NCI-H82 (cell line): Measurements from ENCODE around the gene HIP1.
A peak's percentile ranks its signal among the peaks of the same experiment; 100 is the strongest.
"Not testable (repeated sequence)": the region's sequence is repeated elsewhere in the genome, so short reads cannot be mapped to it uniquely, and the experiment has no call there.

Source experiments
- DNase-seq: peaks from one replicate; lab custom pipeline; 2025; lab: John Stamatoyannopoulos, UW

HIP1 gene

DNA sequence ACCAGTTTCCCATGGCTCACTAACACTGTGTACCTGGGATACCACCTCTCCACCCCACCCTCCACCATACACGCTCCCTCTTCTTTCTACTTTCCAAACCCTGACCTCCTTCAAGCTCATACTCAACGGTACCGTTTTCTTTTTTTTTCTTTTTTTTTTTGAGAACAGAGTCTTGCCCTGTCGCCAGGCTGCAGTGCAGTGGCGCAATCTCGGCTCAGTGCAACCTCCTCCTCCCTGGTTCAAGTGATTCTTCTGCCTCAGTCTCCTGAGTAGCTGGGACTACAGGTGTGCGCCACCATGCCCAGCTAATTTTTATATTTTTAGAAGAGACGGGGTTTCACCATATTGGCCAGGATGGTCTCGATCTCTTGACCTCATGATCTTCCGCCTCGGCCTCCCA lies 129.3 kb downstream of the HIP1 start:
- not testable (repeated sequence) for DNase-seq

DNA sequence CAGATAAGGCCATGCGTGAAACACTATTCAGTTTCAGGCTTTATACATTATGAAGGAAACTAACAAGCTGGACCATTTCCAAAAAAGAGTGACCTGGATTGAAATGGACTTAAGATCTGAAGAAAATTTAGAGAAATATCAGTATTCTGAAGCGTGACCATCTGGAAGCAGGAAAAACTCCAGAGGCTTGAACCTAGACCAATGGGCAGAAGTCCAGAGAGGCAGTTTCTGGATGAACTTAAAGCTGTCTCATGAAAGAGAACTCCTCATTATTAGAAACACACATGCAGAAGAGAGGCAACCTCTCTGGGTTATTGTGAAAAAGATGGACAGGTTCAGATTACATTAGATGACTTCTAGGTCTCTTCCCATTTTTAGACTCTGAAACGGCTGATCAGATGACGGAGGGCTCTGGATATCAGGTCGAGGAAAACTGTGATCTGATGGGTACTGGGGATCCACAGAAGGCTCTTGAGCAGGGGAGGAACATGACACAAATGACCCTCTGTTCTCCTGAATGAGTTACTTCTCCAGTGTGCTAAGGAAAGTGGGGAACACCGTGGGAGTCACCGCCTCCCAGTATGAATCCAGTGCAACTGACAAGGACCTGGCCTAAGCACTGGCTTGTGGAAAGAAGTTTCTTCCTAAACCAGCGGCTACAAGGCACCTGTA lies 130.2 kb downstream of the HIP1 start:
- DNase-seq, result no peak

GRCh38 chr7:75604408-75604807 lies 134.3 kb downstream of the HIP1 start:
- DNase-seq, result no peak

- not testable (repeated sequence) for DNase-seq
Measured at GRCh38 chr7:75602831-75603230, 135.9 kb downstream of the HIP1 start.

- DNase-seq, result no peak
Measured at GRCh38 chr7:75601539-75601938, 137.2 kb downstream of the HIP1 start.

DNA sequence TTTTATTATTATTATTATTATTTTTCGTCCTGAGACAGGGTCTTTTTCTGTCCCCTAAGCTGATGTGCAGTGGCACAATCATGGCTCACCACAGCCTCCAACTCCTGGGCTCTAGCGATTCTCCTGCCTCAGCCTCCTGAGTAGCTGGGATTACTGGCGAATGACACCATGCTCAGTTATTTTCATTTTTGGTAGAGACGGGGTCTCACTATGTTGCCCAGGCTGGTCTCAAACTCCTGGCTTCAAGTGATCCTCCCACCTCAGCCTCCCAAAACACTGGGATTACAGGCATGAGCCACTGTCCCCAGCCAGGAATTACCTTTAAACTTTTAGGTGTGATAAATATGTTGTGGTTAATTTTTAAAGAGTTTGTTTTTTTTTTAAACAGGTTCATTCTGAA lies 138.0 kb downstream of the HIP1 start:
- DNase-seq, result not testable (repeated sequence)

GRCh38 chr7:75599244-75599781 lies 139.4 kb downstream of the HIP1 start:
- DNase-seq, result peak; percentile 30

- no peak for DNase-seq
Measured at GRCh38 chr7:75596727-75597614, 141.8 kb downstream of the HIP1 start.

GRCh38 chr7:75595766-75596165 lies 143.0 kb downstream of the HIP1 start:
- no peak for DNase-seq

DNA sequence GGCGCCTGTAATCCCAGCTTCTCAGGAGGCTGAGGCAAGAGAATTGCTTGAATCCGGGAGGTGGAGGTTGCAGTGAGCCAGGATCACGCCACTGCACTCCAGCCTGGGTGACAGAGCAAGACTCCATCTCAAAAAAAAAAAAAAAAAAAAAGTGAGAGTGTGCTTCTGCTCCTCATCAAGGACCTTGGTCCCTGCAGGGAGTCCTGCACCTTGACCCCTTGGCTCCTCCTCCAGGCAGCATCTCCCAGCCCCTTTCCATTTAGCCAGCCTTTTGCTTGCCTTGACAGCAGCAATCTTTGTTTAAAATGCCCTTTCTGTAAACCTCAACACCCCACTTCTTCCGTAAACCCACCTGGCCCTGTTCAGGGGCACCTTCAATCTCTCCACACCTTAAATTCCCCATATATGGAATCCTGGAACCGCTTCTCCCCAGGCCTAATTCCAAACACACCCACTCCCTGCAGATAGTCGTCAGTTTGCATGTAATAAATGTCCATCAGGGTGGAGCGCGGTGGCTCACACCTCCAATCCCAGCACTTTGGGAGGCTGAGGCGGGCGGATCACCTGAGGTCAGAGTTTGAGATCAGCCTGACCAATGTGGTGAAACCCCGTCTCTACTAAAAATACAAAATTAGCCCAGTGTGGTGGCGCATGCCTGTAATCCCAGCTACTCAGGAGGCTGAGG lies 145.1 kb downstream of the HIP1 start:
- not testable (repeated sequence) for DNase-seq

GRCh38 chr7:75591467-75592255 lies 147.1 kb downstream of the HIP1 start:
- no peak for DNase-seq

DNA sequence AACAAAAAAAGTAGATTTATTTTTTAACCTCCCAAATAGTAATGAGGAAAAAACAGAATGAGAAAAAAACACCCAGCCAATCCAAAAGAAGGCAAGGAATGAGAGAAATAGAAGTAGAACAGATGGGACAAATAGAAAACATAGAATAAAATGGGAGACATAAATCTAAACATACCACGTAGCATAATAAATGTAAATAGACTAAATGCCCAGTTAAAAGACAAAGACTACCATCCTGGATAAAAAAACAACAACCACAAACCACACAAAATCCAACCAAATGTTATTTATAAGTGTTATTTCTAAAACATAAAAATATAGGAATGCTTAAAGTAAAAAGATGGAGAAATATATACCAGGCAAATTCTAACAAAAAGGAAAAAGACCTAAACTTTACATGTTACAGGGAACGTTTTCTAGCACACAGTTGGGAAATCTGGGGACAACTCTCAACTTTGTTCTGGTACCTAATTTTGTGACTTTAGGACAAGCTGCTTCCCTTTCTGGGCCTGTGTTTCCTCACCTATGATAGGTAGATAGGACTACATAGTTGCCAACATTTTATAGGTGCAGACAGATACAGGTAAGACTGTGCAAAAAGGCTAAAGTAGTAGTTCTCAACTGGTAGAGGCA lies 148.3 kb downstream of the HIP1 start:
- DNase-seq, result no peak

DNA sequence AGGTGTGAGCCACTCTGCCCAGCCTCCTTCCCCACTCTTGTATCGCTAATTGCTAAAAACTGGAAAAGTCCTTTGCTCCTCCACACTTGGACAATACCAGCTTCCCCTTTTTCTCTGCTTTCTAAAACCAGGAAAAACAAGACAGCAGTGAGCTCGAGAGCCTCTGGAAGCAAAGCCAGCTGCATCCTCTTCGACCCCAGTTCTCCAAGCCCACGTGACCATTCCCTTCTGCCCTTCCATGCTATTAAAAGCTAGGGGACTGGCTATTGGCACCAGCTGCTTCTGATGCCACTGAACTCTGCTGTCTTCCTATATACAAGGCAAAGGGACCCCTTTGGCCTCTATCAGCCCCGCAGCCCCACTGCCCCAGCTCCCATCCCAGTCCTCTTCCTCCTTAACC lies 154.4 kb downstream of the HIP1 start:
- no peak for DNase-seq

- DNase-seq, result no peak
Measured at GRCh38 chr7:75583255-75583654, 155.5 kb downstream of the HIP1 start.

DNA sequence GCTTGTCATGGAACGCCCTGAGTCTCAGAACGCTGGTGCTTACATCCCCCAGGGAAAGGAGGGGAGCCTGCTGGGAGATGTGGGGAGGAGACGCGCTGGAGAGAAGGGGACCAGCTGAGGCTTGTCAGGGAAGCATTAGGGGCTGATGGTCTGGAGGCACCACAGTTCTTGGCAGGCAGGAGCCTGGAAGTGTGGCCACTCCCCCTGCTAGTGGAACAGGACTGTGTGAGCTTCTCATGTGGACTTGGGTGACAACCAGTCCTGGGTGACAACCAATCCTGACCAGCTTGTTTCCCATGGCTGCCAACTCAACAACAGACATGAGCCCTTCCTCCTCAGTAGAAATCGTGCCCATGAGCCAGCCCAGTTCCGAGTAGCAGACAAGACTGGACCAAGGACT lies 158.8 kb downstream of the HIP1 start:
- no peak for DNase-seq

DNA sequence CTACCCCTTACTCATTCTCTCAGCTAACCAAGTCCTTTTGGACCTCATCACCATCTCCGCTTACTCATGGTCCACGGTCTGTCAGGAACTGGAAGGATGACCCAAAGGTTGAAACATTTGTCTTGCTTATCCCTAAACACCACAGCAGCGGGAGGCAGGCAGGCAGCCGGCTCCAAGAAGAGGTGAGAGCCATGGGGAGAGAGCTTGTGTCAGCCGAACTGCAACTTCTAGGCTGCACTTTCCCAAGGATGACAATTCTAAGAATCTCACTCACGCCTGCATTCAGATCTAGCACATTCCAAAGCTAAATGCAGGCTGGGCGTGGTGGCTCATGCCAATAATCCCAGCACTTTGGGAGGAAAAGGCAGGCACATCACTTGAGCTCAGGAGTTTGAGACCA lies 160.7 kb downstream of the HIP1 start:
- DNase-seq, result no peak

DNA sequence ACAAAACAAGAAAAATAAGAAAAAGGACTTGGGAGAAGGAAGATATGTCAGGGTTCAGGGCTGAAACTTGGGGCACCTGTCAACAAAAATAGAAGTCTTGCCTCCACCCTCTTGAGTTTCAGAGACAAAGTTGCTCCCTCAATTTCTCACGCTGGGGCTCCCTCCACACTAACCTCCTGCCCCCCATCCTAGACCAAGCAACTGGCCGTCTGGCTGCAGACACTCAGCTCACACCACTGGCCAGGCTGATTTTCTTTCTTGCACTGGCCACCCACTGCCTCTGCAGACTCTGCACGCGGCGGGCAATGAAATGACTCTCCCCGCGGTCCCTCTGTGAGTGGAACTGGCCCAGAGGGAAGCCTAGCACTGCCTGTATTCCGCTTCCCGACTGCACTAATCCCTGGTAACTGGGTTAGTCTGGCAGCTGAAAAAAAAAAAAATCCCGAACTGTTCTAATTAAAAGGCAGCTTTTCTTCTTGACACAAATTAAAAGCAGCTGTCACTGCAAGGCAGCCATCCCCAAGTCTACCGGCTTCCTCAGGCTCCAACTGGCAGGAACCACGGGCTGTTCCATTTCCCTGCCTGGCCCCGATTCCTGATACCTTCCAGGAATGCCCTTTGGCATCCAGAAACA lies 163.1 kb downstream of the HIP1 start:
- peak; percentile 95 for DNase-seq

DNA sequence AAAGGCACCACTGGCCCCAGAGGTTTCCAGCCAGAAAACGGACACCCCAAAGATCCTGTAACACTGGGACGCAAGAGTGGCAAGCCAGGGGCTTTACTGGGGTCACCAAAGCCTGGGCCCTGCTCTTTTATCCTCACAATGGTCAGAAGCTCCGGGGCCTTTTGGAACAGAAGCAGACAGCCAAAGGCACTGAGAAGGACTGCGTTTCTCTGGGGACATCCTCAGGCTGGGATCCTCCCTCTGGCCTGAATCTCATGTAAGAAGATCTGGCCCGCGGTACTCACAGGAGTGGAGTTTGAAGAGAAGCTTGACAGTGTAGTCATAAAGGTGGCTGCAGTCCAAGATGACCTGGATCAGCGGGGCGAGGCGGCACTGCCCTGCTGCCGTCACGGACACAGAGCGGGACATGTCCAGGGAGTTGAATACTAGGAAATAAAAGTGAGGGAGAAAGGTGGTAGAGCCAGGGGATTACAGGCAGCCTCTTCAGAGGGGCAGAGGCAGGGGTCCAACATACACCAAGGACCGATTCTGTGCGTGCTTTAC lies 165.2 kb downstream of the HIP1 start:
- DNase-seq, result no peak

DNA sequence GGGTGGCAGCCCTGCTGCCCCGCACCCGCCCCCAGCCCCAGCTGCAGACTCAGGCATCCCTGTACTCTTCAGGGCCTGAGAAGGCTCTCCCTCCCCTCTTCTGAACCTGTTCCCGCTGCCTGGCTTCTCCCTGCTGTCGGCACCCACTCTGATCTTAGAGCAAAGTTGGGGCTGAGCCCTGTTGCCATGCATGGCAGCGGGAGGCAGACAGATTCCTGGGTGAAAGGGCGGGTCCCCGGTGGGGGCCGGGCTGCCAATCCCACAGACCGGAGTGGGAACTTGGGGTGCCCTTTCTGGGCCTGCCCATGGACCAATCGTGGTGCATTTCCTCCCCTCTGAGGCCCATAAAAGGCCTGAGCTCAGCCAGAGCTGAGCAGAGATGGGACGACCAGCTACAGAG lies 165.9 kb downstream of the HIP1 start:
- DNase-seq, result no peak

- no peak for DNase-seq
Measured at GRCh38 chr7:75572396-75572795, 166.3 kb downstream of the HIP1 start.
